Stimulated activated CD4-positive, alpha-beta T cell treated with anti-CD3 and anti-CD28 coated beads, Interleukin-15, amount 100 ng/mL, for 48 hours (primary cell): ENCODE data around the gene COX18.
A peak's percentile ranks its signal among the peaks of the same experiment; 100 is the strongest.

Experiments
- DNase-seq, 2 donors: peaks; one replicate each; pipeline ENCODE4 v3.0.0-alpha.2; 2020; ENCODE audit warnings: low read depth in 2 of 2

COX18 gene, protein sequence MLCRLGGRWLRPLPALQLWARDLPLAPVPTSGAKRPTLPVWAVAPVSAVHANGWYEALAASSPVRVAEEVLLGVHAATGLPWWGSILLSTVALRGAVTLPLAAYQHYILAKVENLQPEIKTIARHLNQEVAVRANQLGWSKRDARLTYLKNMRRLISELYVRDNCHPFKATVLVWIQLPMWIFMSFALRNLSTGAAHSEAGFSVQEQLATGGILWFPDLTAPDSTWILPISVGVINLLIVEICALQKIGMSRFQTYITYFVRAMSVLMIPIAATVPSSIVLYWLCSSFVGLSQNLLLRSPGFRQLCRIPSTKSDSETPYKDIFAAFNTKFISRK

DNA sequence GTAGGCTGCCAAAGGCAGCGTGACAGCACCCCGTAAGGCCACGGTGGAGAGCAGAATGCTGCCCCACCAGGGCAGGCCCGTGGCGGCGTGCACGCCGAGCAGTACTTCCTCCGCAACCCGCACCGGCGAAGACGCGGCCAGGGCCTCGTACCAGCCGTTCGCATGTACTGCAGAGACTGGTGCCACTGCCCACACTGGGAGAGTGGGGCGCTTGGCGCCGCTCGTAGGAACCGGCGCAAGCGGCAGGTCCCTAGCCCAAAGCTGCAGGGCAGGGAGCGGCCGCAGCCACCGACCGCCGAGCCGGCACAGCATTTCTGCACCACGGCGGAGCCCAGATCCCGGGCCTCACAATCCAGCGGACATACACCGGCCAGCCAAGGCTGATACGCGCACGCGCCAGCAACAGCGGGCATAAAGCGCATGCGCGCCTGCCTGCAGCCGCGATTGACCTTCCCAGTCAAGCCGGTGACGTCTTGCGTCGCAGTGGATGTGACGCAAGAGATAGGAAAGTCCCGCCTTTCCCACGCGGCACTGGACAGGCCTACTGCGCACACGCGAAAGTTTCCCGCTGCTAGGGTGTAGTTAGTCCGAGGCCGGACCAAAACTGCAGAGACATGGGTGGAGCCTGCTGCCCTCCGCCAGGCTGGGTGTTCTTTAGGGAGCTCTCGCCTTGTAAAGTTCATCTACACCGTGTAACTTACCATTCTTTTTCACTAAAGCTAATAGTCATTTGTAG, at the start of gene COX18:
COX18 (minus strand) TSS at position 379 of the 736 bp plus-strand sequence; CDS start at position 312, 67 bp downstream.
- DNase-seq = peak; percentile 91 to 93

DNA sequence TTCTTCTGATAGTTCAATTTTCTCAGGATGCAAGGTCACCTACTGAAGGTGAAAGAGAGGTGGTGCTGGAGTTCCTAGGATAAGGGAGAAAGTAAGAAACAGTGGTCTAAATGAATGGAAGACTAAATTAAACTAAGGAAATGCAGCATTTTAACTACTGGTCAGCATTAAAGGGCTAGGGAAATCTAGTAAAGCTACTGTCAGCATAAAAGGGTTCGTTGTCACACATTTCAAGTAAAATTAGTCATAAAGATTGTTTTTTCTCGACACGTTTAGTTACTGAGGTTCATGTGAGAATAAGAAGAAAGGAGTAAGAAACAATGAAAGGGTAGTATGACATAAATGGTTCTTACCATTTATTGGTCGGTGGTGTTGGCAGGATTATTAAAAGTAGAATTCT, 40.0 kb upstream of the COX18 start:
- no peak for DNase-seq

DNA sequence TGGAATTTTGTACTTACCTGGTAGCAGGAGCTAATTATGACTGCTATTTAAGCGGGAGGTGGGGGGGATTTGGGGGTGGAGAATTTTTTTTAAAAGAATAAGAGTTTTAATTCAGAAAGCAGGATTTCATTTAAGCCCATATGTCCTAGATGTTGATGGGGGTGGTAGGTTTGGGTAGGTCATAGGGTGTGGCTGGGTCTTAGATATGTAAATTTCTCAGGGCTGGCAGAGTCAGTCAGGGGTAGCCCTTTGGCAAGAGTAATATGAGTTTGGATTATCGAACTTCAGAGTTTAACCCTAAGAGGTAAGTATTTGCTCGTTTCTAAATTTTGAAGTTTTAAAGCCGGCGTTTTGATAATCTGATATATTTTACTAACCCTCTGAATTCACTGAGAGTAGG, 35.2 kb upstream of the COX18 start:
- no peak for DNase-seq

DNA sequence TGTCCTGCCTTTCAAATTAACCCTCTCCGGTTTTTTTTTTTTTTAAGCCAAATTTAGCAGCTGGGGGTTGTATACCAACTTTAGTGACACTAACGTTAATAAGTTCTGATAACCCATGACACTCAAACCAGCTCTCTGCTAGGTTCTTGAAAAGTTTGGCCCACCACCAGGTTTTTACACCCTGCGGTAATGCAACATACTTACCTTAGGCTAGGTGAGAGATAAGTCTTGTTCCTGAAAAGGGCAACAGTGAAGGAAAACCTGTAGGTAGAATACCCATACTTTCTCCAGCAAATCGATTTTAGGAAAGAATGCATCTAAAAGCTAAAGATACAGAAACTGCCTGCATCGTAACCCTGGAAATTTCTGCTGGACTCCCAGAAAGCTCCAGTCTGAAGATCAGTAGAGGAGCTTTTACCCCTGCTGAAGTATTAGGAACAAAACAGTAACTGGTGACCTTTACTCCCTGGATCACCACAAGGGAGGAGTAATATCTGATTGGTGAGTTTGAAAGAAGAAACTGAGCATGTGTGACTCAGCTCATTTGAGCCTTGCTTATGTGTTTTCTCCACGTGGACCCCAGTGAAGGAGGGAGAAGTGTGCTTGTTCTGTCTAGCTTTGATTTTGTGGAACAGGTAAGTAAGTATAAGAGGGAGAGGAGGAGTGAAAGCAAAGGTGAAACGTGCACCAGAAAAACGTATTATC, 34.4 kb upstream of the COX18 start:
- DNase-seq = no peak

DNA sequence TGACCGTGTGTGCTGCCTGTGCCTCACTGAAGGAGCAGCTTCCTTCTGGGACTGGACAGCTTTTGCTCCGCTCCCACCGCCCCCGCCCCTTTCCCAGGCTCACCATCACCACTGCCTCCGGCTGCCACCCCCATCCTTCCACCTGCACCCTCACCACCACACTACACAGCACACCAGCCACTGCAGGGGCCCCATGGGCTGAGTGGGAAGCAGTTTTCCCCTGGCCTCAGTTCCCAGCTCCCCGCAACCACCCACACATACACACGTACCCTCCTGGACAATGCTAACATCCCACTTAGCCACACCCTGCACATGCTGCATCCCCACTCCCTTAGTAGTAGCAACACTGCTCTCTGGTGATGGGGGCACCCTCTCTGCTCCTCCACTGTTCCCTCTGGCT, 29.6 kb upstream of the COX18 start:
- DNase-seq = no peak

DNA sequence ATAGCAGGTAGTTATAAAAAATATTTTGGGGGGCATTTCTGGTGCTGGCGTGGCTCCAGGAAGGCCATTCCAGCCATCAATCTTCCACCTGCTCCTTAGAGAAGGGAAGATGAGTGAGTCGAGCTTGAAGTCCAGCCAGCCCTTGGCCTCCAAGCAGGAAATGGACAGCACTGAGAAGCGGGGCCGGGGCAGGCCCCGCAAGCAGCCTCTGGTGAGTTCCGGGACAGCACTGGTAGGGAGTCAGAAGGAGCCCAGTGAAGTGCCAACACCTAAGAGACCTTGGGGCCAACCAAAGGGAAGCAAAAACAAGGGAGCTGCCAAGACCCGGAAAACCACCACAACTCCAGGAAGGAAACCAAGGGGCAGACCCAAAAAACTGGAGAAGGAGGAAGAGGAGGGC, 29.2 kb upstream of the COX18 start:
- DNase-seq = no peak

DNA sequence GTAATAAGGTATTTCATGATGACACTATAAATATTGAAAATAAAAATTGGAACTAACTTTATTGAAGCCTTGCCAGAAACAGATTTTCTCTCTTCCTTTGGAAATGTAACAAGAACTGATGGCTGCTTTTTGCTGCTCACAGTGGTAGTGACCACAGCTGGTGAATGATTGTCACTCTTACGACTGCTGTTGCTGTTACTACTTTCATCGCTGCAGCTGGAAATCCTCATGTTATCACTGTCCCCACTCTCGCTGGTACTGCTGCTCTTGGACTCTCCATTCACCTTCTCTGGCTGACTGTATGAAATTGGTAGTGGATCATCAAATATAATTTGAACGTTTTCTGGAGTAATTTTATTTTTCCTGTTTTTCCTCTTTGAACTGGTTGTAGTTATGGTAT, 28.5 kb upstream of the COX18 start:
- no peak for DNase-seq

DNA sequence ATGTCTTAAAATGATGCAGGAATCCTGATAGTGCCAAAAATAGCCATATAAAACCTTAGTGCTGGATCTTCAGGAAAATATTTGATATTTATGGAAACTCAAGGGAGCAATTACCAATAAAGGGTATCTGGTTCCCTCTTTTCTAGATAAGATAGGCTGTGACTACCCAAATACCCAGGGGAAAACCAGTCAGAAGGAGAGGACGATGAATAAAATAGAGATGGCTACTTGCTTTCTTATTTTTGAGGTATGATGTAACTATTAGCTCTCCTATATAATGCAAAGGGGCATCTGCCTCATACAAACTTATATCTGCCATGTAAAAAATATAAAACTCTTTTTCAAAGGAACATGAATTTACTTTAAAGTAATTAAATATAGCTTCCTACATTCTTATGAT, 23.4 kb upstream of the COX18 start:
- DNase-seq = no peak

DNA sequence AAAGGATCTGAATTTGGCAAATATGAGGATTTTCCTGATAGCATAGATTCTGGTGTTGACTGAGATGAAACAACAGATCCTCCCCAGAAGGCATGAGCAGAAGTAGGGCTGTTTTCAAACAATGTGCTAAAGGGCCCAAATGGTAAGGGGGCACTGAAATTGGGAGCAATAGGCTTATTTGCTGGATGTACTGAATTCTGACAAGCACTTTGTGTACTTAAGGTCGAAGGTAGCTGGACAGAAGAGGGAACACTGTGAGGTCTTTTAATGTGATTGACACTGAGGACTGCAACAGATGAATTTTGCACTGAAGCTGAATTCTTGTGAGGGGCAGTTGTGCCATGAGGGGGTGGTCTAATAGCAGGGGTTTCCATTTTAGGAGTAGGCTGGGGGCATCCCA, 21.2 kb upstream of the COX18 start:
- no peak for DNase-seq

DNA sequence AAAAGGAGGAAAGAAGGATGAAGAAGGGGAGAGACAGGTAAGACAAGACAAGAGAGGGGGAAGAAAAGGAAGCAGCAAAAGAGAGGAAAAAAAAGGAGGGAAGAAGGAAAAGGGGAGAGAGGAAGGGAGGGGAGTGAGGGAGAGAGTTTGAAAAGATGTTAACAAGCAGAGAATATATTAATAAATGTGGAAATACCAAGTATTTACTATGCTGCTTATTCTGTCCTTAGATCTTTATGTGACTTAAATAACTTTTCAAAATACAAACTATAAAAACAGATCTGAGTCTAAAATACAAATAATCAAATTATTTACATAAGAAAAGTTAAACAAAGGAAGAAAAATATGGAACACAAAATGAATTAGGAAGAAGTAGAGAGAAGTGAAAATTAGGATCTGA, 18.4 kb upstream of the COX18 start:
- no peak for DNase-seq

DNA sequence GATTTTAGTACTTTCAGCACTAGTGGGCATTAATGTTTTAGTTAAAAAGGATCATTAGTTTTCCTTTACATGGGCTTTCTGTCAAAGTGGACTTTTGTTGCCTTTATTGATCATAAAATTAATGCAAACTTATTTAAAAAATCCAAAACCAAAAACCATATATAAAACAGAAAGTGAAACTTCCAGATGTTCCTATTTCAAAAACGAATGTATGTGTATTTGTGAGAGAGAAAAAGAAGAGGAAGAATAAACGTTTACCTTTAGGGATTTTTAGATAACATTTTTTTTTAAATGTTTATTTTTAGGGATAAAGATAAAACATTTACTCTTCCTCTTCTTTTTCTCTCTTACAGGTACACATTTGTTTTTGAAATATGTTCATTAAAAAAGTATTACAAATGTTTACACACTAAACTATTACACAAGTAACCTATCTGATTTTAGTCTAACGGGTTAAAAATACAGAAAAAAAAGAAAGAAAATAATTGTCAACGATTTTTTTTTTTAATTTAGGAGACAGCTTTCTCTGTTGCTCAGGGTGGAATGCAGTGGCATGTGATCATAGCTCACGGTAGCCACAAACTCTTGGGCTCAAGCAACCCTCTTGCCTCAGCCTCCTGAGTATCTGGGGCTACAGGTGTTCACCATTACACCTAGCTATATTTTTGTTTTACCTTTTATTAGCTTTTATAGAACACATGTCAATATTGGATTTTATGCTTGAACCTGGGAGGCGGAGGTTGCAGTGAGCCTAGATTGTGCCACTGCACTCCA, 16.8 kb upstream of the COX18 start:
- DNase-seq = no peak

DNA sequence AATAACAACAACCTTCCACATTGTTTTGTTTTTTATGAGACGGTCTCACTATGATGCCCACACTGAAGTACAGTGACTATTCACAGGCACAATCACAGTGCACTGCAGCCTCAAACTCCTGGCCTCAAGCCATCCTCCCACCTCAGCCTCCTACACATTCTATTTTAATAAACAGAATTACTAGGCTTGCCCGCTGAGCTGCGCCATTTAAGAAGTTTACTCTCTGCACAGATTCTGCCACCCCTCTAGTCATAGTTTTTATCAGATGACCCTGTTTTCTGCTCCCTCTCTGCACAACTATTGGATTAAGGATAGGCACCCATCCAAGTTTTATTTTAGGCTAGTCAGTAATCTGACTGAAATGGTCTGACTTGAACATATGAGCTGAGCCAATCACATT, 11.3 kb upstream of the COX18 start:
- DNase-seq = no peak

DNA sequence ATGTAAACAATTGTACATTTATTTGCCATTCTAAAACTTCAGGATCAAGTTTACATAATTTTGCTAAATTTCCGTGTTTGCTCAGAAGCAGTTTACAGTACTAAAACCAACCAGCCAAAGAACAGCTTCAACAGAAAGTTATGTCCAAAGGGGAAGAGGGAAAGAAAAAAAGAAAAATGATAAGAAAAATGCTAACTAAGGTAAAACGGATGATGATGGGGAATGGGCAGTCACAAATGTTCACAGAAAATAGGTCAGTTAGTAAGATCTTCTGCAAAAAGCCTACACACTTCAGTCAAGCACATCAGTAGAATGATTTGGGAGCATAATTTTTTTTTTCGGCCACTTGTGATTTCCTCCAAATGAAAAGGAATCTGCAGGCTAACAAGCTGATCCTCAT, 6.3 kb upstream of the COX18 start:
- no peak for DNase-seq

DNA sequence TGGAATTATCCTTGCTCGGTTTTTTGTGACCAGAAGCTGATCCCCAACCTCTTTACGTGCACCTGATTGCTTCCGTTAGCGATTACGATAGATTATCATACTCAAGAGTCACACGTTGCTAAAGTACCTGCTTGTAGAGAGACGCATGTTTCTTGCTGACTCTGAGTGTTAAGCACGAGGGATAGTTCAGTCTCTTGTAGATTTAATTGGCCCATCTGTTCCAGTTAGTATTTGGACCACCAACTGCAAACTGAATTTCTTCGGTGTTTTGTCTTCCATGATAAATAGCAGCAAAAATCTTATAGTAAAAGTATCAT, 516 bp upstream of the COX18 start:
- no peak for DNase-seq

DNA sequence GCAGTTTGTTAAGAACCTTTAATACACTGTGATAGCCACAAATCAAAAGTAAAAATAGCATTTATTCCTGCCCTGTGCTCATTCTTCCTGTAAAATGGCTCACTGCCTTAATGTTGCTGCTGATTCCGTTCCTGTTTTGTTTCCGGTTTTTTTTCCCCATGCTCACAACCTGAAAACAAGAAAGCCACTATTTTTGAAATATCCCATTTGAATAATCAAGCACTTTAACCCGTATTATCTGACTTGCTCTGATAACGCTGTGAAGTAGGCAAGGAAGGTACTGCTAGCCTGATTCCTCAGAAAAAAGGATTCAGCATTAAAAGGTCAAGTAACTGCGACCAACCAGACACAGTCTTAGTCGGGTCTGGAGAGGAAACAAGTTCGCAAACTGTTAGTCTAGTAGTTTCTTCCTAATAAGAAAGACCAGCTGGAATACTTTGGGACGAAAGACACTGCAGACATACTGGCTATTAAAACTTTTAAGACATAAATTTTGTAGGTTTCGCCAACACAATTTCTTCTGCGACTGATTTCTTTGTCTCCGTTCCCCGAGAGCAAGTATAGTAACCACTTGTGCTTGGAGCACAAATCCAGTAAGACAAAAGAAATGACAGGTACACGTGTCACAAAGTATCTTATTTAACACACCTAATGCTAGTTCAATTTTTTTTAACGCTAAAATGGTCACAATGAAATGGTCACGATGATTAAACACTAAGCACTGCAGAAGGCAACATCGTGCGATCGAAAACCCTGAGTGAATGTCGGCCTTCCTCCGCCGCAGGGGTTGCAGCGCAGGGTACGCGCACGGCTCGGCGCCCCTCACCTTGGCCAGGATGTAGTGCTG, 802 bp downstream of the COX18 start:
- DNase-seq = no peak

DNA sequence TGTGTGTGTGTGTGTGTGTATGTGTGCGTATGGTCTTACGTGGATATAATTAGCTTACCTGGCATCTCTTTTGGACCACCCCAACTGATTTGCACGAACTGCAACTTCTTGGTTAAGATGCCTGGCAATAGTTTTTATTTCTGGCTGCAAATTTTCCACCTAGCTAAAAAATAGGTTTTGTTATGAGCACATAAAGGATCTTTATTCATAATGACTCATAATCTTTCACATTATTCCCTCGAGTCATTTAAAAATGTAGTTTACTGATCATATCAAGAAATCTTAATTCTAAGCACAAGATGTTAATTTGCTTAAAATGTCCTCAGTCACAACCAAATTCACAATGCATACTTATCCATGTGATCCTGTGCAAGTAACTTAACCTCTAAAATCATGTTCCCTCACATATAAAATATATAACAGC, 1.5 kb downstream of the COX18 start:
- no peak for DNase-seq

DNA sequence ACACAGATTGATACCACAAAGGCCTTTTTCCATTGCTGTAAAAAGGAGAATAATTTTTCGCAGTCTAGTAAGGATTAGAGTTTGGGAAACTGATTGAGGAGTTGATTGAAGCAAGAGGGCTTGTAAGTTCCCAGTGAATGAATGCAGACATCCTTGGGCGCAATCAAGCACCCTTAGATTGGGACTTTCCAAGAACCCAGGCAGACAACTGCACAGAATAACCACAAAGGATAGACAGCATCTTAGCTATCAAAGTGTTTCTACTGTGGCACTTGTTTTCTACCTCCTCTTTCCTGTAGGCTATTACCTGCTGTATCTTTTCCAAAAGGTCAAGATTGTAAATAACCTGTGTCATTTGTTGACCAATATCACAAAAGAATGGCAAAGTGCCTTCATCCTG, 2.6 kb downstream of the COX18 start:
- DNase-seq = no peak

DNA sequence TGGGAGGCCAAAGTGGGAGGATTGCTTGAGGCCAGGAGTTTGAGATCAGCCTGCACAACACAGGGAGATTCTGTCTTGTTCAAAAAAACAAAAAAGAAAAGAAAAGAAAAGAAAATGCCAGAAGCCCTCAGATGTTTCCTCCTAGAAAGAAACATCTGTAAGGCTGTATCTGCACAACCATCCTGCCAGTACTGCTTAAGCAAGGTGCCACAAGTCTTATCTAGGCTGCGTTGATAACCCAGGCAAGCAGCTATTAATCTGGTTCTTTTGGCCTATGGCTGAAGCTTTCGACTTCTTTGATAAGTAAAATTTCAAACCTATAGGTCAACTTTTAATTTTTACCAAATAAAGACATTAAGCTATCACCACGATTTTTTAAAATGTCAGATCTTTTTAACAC, 3.1 kb downstream of the COX18 start:
- DNase-seq = no peak

DNA sequence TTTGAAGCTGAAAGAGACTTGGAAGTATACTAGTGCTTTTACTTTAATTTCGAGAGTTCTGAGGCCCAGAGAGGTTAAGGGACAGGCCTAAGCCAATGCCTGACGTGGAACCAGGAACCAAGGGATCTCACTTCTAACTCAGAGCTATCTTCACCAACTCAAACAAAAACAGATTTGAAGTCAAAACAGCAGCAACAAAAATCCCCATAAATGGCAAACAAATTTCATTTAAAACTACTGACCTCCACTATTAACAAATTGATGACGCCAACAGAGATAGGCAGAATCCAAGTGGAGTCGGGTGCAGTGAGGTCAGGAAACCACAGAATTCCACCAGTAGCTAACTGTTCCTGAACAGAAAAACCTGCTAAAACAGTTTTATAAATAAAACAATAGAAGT, 5.0 kb downstream of the COX18 start:
- no peak for DNase-seq

DNA sequence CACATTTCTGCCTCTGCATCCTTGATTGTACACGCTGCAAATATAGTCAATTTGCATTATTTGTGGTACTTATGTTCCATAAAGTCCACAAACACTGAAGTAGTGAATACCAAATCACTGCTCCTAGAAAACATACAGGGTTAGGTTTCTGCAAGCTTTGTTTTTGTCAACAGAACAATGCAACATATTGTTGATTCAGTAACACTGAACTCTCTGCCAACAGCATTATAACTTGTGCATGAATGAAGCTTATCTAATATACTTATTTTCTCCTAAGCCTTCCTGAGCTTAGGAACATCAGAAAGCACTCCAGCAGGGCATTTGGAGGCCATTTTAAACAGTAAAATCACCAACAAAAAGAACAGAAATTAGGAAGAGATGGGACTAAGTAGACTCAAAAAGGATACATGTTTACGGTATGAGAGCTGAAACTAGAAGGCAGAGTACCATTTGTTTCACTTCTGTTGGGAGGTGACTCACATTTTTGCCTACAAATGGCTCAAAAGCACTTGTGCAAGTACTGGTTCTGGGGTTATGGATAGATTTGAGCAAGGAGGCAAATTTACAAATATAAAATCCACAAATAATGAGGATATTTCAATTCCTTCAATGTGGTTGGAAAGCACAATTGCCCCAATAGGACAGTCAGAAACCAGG, 14.1 kb downstream of the COX18 start:
- DNase-seq = no peak

DNA sequence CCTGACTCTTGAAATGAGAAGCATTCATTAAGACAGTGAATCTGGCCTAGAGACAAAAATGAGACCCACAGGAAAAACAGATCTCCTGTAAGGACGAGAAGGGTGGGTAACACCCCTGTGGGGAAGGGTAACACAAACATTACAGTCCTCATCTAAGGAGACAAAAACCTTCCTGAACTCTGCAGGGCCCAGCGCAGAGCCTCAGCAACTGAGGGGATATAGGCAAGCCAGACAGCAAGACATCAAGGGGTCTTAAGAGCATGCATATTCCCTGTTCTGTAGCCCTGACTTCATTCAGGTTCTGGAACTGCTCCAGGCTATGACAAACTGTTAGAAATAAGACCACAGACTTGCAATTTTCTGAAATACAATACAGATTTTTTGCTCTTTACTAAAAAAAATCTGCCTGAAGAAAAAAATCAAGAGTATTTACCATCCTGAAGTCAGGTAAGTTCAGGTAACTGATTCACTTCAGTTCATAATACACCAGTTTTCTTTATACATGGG, 15.5 kb downstream of the COX18 start:
- DNase-seq = no peak
